ENCODE measurements around the gene SLC6A19.

SLC6A19 gene

GRCh38 chr5:1201327-1202025 is at the start of gene SLC6A19:
TSS of gene SLC6A19 (plus strand) at chr5:1201595. CDS start at chr5:1201651, 56 bp downstream.
- no peak within 1 kb of the TSS for H3K4me3 ChIP-seq (ENCODE audit: low read depth, low read length)
- no peak for DNase-seq (ENCODE audit: low read depth, low spot score)
- in situ Hi-C loops (cut with HindIII; ENCODE audit: low sequenced_read_pairs), result no loop called here
- TF ChIP-seq CTCF (IDR thresholded peaks at IDR 0.05; ENCODE audit: low read depth, low read length), result no peak

- TF ChIP-seq CTCF (IDR thresholded peaks at IDR 0.05; ENCODE audit: low read depth, low read length), result no peak
- in situ Hi-C loops (cut with HindIII; ENCODE audit: low sequenced_read_pairs), result no loop called here
- H3K4me3 ChIP-seq (ENCODE audit: low read depth, low read length), result no peak overlapping the region
- DNase-seq (ENCODE audit: low read depth, low spot score), result no peak
These were observed 49.2 kb upstream of the SLC6A19 start for GRCh38 chr5:1152156-1152555.

GRCh38 chr5:1152771-1153282 is 48.6 kb upstream of the SLC6A19 start:
- no peak for TF ChIP-seq CTCF (IDR thresholded peaks at IDR 0.05; ENCODE audit: low read depth, low read length)
- in situ Hi-C loops (cut with HindIII; ENCODE audit: low sequenced_read_pairs), result no loop called here
- no peak overlapping the region for H3K4me3 ChIP-seq (ENCODE audit: low read depth, low read length)

DNA sequence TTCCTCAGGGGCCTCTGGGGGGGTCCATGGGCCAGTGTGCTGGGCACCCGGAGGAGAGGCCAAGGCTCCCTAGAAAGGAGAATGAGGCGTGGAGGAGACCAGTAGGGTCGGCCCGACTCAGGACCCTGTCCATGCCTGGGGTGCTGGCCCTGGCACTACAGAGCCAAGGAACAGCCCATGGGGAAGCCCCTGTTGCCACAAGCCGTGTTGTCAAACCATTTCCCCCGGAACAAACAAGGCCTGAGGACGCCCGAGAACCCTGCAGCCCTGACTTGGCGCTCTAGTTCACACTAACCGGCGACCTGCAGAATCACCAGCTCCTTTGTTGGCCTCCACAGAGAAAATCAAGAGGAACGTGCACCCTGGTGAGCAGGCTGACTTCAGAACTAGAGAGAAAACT is 48.0 kb upstream of the SLC6A19 start:
- no peak for TF ChIP-seq CTCF (IDR thresholded peaks at IDR 0.05; ENCODE audit: low read depth, low read length)
- H3K4me3 ChIP-seq (ENCODE audit: low read depth, low read length), result no peak overlapping the region
- no peak for DNase-seq (ENCODE audit: low read depth, low spot score)
- in situ Hi-C loops (cut with HindIII; ENCODE audit: low sequenced_read_pairs), result no loop called here

More at GRCh38 chr5:1152771-1153282, 48.6 kb upstream of the SLC6A19 start:
- no peak for DNase-seq (ENCODE audit: low read depth, low spot score)

- no peak for DNase-seq (ENCODE audit: low read depth, low spot score)
- in situ Hi-C loops (cut with HindIII; ENCODE audit: low sequenced_read_pairs), result no loop called here
- TF ChIP-seq CTCF (IDR thresholded peaks at IDR 0.05; ENCODE audit: low read depth, low read length), result no peak
- H3K4me3 ChIP-seq (ENCODE audit: low read depth, low read length), result no peak overlapping the region
These were observed 46.0 kb upstream of the SLC6A19 start for GRCh38 chr5:1155191-1156032.

DNA sequence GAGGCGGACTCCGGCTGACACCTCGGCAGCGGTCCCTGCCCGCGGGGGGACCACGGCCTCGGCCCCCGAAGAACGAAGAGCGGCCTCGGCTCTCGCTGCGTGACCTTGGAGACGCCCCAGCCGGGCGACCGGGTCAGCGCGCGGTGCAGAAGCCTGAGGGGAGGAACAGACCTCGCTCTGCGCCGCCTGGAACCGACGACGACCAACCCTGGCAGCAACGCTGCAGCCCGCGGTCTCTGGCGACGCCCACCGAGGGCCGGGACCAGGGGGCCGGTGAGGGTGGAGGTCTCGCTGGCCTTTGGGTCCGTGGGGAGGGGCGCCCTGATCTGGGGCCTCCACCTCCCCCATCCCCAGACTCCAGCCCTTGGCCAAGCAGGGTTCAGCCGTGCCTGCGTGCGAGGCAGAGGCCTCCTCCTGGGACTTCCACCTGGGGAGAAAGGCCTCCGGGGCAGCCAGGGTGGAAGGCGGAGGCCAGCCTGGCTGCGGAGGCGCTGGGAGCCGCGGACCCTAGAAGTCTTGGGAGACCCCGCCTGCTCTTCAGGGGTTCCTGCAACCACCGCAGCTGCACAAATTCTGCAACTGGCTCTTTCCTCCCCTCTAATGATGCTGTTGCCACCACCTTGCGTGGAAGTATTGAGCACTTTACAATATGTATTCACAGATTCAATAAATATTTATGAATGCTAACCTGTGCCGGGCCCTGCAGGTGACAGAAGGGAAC is 45.2 kb upstream of the SLC6A19 start:
- in situ Hi-C loops (cut with HindIII; ENCODE audit: low sequenced_read_pairs), result no loop called here
- TF ChIP-seq CTCF (IDR thresholded peaks at IDR 0.05; ENCODE audit: low read depth, low read length), result no peak
- H3K4me3 ChIP-seq (ENCODE audit: low read depth, low read length), result no peak overlapping the region
- DNase-seq (ENCODE audit: low read depth, low spot score), result no peak

All from astrocyte of the spinal cord (primary cell).